Endometrial microvascular endothelial cells (primary cell): ENCODE measurements around the gene KCNK17. TPM values are rescaled to one million over a fixed set of nuclear protein-coding genes. Genes with fewer than 3 reads are reported as not detected.

ENCODE experiments used
- in situ Hi-C: cut with HindIII; loops from 2 replicates; pipeline ENCODE4 v1.10.0; 2017; ENCODE audit warnings: low sequenced_read_pairs, low pct_unique_long_range_greater_than_20kb; ENCODE audit errors: inconsistent ontology term
- total RNA-seq: library from RNA; depleted of rRNA; stranded (reverse); fragments of >200 nt; gene quantifications from one replicate; pipeline ENCODE4 v1.2.3, GENCODE V29; 2015; ENCODE audit errors: inconsistent ontology term

The KCNK17 gene
- total RNA-seq, 1 donor from 2014 or later: not detected

DNA sequence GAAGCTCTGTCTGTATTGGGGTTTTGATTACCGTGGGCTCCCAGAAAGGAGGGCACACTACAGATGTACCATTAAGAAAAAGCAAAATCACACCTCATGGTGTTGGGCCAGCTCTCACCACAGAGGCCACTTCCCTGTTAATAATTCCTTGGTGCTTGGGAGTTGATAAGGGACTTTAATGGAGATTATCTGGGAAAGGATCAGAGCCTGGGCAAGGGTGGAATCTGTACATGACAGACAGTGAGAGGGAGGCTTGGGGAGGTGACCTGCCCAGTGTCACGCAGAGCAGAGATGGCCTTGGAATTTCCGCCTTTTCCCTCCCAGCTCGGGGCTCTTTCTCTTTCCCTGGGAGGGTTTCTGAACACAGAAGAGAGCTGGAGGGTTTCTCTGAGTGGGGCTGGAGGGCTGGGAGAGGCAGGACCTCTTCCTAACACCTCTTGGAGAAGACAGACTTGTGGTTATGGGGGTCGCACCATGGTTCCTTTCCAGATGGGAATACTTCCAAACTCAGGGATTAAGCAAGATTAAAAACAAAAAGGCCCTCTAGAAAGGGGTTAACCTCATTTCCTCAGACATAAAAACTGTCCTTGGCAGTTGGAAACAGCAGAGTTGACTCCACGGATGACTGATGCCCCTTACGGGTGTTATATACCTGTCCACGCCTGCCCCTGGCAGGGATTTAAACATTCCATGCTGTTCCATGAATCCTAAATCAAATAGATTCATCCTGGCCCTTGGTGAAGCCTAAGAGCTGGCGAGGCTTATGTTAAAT is 25.1 kb upstream of the KCNK17 start:
- in situ Hi-C loops: no loop called here

DNA sequence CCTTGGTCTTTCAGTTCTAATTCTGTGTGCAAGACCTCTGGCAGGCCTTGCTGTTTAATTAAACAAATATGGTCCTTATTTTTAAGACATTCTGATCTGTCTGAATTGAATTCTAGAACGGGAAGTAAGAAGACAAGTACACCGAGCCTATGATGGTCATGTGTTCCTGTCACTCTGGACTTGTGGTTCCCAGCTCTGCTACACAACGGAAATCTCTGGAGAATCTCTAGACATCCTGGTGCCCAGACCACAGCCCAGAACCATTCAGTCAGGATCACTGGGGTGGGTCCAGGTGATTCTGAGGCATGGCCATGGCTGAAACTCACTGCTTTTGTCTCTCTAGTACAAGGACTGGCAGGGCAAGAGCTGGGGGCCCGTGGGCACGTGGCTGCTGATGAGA is 24.2 kb upstream of the KCNK17 start:
- in situ Hi-C loops: no loop called here

DNA sequence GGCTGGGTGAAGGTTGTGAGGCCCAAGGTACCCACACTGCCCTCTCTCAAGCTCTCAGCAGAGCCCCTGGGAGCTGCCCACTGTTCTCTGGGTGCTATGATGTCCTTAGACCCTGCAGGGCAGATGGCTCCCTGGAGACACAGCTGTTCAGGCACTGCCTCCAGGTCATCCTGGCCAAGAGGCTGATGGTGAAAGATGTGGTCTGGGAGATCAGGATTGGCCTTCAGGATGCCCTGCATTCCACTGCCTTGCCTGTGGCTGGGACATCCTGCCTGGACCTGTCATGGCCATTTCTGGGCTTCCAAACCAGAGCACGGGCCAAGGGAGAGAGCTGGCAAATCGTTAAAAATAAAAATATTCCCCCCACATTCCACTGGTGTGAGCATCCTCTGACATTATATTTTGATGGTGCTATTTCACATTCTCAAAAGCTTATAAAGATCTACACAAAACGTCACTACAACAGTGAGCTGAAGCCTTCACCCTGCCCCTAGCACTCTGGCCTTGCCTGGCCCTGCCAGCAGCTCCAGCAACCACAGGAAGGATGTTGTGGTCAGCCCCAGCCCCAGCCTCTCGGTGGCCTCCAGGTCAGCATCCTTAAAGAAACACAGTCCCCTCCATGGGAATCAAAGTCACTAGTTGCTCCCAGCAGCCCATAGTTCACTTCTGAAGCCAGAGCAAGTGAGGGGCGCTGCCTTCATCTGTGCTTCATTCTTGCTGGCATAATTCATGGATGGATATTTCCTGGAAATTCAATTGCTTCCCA is 21.7 kb upstream of the KCNK17 start:
- in situ Hi-C loops: no loop called here

DNA sequence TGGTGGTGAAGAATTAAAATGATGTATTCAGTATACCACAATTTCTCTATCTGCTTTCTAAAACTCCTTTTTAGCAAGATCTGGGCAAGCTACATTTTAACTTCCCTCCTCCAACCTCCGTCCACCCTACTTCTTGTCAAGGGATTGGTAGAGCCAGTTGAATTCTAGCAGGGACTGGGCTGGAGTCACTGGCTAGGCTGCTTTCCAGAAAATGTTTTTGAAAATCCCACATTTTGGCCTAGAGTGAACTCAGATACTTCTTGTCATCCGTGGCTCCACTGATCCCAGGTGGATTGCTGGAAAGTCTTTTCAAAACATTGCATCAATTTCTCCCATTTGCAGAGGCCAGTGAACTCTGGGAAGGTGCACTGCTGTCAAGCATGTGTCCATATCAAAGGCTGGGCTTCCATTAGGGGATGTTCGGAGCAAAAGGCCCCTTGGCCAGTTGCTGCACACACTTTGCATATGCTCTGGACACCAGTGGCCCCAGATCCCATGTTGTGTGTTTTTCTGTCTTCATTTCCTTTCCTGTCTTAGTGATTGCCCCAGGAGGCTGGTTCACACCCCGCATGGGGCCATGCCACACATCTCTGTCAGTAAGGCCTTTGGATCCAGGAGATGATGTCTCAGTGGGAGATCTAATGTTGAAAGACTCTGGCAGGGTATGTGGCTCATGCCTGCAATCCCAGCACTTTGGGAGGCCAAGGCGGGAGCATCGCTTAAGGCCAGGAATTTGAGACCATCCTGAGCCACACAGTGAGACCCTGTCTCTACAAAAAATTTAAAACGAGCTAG is 19.6 kb upstream of the KCNK17 start:
- in situ Hi-C loops: no loop called here

DNA sequence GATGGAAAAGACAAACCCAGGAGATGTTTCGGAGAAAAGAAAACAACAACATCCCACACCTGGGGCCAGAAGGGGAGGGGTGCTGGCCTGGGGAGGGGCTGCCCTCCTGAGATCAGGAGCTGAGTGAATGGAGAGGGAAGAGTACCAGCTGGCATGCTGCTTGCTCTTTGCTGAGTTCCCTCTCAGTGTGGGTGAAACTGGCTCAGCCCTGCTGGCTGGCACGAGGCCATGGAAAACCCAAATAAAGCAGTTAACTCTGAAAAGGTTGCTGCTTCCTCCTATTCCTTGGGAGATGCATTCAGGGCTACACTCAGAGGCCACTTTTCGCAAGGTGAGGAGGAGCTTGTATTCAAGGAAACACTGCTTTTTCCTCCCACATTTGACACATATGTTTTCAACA is 16.3 kb upstream of the KCNK17 start:
- in situ Hi-C loops: no loop called here

DNA sequence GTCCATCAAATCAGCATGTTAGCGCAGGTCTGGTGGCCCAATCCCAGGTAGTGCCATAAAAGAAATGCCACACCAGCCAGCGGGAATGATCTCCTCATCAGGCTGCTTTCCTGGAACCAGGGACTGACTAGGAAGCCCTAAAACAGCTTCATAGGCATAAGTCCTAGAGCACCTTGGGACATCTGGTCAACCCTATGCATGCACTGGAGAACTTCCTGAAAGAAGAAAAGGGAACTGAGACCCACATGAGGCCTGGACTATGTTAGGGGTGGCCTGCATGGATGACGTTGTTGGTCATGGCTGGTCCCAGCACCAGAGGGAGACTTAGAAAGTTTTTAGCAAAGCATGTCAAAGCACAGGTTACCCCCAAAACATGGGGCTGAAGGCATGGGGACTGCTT is 15.8 kb upstream of the KCNK17 start:
- in situ Hi-C loops: no loop called here

DNA sequence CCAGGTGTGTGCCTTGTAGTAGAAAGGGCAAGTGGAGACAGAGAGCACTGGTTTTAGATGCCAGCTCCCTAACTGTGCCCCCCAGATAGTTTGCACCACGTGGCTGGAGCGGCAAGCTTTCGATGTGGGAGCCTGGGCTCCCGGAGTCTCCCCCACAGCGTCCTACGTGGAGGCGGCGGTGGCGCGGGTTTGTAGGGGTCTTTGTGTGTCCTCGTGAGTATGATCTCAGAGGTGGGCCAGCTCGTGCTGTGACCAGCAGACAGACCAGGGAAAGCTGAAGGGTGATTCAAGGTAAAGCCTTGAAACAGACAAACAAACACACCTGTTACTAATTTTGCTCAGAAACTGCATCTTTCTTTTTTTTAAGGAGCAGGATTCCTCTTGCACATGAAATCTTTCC is 13.8 kb upstream of the KCNK17 start:
- in situ Hi-C loops: no loop called here

DNA sequence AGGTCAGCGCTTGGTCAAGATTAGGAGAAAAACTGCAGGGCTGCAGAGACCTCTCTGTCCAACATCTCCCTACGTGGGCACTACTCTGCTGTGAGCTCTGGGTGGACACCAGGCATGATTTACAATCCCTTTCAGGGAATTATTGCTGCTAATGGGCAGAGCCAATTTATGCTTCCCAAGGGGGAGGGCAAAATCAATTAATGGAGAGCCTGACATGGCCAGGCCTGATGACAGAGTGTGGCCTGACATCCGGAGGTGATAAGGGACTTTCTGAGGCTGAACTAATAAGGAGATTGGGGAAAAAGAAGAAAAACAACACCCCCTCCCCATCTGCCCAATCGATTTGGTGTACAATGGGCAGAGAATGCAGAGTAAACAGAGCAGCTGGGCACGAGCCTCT is 13.3 kb upstream of the KCNK17 start:
- in situ Hi-C loops: no loop called here

DNA sequence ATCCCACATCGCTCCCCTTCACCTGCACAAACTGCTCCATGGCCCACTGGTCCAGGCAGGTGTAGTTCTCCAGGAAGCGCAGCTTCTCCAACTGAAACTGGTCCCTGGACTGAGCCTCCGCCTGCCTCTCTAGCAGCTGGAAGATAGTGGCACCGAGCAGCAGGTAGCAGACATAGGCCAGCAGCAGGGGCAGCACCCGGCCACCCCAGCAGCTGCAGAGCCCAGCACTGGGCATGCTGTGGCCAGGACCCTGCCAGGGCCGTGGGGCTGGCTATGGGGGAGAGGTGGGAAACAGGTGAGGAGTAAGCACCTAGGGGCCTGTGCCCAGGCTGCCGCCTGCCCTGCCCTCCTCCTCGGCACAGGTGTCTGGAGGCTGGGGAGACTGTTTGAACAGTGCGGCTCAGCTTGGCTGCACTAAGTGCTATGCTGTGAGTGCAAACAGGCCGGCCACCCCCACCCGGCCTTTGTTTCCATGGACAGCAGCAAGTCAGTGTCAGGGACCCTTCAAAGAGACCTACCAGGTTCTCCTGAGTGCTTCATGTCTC is 8.2 kb upstream of the KCNK17 start, which contains the start of gene KCNK16:
Gene KCNK16 (minus strand): TSS at position 397 of the 545 bp plus-strand sequence. CDS start 162 bp downstream, at position 235.
- in situ Hi-C loops: no loop called here

DNA sequence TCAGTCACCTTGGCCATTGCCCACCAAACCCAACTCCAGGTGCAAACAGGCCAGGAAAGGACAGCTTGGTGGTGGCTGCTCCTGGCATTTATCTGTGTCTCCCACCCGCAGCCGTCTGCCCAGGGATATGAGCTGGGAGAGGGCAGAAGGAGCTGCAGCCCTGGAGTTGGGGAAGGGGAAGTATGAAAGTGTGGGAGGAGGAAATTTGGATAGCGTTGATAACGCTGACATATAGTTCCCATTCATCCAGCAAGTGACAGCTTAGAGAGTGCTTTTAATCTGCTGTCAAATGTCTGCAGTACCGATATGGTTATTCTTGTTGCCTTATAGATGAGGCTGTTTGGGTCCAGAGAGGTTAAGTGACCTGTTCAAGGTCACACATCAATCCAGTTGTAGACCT is 7.5 kb upstream of the KCNK17 start:
- in situ Hi-C loops: no loop called here

DNA sequence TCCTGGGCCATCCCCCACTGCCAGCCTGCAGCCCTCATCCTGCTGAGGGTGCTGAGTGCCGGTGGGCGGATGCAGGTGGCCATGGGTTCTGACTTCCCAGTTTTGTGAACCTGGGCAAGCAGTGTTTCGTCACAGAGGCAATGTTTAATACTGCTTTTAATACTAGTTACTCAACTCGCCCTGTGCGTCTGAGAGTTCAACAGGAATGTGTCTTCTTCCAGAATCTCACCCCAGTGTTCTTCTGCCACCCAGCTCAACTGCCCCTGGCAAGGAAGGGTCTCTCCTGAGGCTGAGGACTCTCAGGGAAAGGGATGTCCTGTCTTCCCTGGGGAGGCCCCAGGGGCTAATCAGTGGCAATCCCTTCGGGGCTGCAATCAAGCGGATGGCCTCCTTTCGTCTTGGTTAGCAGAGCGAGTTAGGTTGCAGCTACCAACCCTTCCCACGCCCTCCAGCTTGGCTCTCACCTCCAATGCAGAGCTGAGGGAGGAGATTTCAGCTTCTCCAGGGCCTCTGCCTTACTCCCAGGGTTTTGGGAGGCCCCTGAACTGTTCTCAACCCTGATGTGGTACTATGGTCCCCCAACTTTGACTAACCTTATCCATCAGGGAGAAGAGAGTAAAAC is 6.3 kb upstream of the KCNK17 start:
- in situ Hi-C loops: no loop called here

DNA sequence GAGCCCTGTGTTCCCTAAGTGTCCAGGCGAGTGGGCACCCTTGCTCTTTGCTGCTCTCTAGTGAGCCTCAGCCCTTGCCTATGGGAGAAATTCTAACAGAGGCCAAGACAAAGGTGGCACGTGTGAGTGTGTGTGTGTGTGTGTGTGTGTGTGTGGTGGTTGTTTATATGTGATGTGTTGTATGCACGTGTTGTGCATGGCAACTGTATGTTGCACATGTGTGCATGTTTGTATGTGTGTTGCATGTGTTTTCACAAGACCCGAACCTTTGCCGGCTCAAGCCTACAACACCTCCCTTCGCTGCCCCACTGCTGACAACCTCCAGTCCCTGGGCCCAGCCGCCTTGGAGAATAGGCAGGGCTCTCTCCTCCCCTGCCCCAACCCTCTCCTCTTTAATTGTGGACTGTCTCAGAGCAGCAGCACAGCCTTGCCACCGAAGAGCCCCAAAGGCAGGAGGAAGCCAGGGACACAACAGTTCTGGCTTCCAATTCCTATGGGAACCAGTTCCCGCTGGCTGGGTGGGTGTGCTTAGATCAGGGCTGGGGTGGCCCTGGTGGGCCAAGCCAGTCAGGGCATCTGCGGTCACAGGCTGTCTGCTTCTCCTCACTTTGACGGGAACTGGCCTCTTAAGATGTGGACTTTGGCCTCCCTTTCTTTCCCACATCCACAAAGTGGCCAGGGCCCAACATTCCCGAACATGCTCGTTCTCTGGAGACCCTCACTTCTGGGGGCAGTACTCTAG is 5.6 kb upstream of the KCNK17 start:
- in situ Hi-C loops: no loop called here

DNA sequence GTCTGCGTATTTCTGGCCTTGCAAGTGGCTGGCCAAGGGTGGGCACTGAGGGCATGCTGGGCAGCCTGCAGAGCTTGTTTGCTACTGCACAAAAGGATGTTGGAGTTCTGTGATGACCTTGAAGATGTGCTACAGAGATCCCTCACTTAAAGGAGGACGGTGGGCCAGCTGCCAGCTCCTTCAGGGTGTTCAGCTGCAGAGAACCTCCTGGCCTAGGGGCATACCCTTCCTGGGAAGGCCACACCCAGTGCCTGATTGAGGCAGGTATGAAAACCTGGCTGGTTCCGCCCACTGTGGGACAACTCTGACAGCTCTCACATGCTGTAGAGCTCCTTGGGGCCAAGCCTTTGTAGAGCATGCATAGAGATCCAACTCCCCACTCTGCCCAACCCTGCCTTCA is 3.0 kb upstream of the KCNK17 start:
- in situ Hi-C loops: no loop called here

DNA sequence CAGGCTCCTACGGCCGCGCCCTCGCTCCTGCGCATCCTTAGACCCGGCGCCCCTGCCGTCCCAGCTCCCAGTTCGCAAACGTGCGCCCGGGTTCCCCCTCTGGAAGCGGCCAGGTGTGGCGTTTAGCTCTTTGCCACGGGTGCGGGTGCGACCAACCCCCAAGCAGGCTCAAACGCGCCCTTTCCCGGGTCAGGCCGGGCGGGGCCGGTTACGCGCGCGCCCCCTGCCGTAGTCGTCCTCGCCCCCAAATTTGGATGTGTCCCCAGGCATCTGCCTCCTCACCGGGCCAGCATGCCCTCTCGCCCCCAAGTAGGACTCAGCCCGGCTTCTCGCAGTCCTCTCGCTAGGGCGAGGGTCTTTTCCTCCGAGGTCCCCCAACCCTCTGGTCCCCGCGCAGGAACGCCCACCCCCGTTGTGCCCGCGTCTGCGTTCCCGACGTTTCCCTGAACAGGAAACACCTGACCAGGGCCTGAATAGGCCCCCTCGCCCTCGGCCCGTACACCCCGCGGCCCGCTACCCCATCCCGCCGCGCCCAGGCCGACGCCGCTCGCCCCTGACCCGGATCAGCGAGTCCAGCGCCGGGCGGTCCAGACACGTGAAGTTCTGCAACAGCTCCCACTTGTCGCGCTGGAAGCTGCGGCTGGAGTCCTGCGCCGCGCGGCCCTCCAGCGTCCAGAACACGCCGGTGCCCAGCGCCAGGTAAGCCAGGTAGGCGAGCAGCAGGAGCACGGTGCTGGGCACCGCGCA is 520 bp downstream of the KCNK17 start:
- in situ Hi-C loops: no loop called here

DNA sequence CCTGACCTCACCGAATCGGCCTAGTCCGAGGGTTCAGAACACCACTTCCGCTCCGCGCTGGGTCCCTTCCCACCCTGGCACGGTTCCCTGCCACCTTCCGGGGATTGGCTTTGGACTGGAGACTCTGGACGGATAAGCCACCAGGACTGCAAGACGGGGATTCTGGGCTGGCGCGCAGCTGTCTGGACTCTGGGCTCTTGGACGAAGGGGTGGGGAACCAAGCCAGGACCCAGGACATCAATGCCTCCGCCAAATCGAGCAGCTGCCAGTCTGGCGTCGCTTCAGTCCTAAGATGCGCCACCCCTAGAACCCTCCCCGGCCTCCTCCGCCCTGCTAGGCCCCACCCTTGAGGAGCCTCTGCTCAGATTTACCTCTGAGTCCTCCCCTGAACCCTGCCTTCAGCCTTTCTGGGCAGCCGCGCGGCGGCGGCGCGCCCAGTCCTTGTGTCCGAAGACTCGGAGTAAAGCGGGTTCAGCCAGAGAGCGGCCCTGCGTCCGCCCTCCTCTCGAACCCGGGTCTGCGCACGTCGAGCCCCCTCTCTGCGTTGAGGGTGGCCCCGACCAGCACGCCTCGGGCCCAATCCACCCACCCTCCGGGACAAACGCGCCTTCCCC is 1.2 kb downstream of the KCNK17 start:
- in situ Hi-C loops: no loop called here

DNA sequence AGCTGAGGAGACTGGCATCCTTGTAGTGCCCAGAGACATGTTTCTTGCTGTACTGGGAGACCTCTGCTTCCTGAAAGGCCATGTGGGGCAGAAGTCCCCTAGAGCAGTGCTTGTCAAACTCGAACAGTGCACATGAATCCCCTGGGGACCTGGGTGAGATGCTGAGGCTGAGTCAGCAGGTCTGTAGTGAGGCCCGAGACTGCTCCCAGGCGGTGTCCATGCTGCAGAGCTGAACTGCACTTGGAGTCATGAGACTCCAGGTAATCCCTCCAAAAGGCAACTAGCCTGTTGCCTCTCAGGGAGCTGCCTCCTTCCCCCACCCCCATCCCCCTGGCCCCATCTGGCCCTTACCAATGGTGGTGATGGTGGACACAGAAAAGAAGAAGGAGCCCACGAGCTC is 3.7 kb downstream of the KCNK17 start:
- in situ Hi-C loops: no loop called here

DNA sequence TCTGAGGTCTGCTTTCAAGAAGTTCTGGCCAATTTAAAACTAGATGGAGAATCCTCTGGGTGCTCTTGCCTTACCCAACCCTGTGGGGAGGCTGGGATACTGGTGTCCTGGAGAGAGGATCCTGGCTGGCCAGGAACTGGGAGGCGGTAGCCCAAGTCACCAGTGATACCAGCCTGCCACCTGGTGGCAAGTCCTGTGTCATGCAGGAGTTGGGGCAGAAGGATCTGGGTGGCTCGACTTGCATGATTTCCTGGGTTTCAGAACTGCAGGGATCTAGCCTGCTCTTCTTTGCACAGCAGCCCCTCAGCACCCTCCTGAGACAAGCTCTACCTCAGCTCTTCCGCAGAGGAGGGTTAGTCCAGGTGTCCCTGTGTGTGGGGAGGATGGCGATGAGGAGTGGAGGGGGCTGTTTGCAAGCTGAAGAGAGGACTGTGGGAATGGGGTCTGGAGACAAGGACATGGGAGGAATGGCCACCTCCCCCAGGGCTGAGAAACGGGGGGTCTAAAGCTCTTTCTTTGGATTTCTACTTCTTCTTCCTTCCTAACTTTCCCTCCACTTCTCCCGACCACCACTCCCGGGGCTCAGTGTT is 4.2 kb downstream of the KCNK17 start:
- in situ Hi-C loops: no loop called here
